ENCODE data around the gene CHD9.
A peak's percentile ranks its signal among the peaks of the same experiment; 100 is the strongest.

The CHD9 gene

GRCh38 chr16:53054670-53055485 is at the start of gene CHD9:
CHD9 (plus strand) TSS chr16:53054991; CDS start chr16:53156090, 101,099 bp downstream.
- peak; percentile 98 for TF ChIP-seq CTCF (conservative IDR thresholded peaks at IDR 0.05)
- TF ChIP-seq ZFX (IDR thresholded peaks at IDR 0.05) = peak; percentile 61; the same call in 1 of the 2 replicates
- H3K27ac ChIP-seq = peak within 1 kb of the TSS; percentile 89

GRCh38 chr16:53007095-53007494 is 47.7 kb upstream of the CHD9 start:
- no peak overlapping the region for H3K27ac ChIP-seq
- TF ChIP-seq CTCF (conservative IDR thresholded peaks at IDR 0.05) (0 out of 2 replicates have a peak, but pooled peaks have one; percentile 6), ZFX (IDR thresholded peaks at IDR 0.05) (no peak)

GRCh38 chr16:53014287-53014686 is 40.5 kb upstream of the CHD9 start:
- TF ChIP-seq CTCF (conservative IDR thresholded peaks at IDR 0.05) (no peak), ZFX (IDR thresholded peaks at IDR 0.05) (no peak)

GRCh38 chr16:53018834-53019416 is 35.9 kb upstream of the CHD9 start:
- H3K27ac ChIP-seq = no peak overlapping the region
- TF ChIP-seq ZFX (IDR thresholded peaks at IDR 0.05) (no peak), CTCF (conservative IDR thresholded peaks at IDR 0.05) (no peak)

More at GRCh38 chr16:53014287-53014686, 40.5 kb upstream of the CHD9 start:
- no peak overlapping the region for H3K27ac ChIP-seq

GRCh38 chr16:53022374-53022773 is 32.4 kb upstream of the CHD9 start:
- H3K27ac ChIP-seq = no peak overlapping the region
- no peak for TF ChIP-seq ZFX (IDR thresholded peaks at IDR 0.05)
- peak; percentile 75 for TF ChIP-seq CTCF (conservative IDR thresholded peaks at IDR 0.05)

- H3K27ac ChIP-seq = no peak overlapping the region
- TF ChIP-seq ZFX (IDR thresholded peaks at IDR 0.05) (no peak), CTCF (conservative IDR thresholded peaks at IDR 0.05) (no peak)
These were observed 30.7 kb upstream of the CHD9 start for GRCh38 chr16:53024045-53024444.

- no peak overlapping the region for H3K27ac ChIP-seq
- TF ChIP-seq CTCF (conservative IDR thresholded peaks at IDR 0.05) (no peak), ZFX (IDR thresholded peaks at IDR 0.05) (no peak)
These were observed 24.8 kb upstream of the CHD9 start for GRCh38 chr16:53029971-53030370.

Data from C4-2B (cell line).